ENCODE results near the gene CACUL1.

Gene CACUL1

GRCh38 chr10:118735294-118735693 lies 19.5 kb downstream of the CACUL1 start:
- TF ChIP-seq CTCF (IDR thresholded peaks at IDR 0.05; ENCODE audit: unreplicated experiment in 3 of 3), result no peak
- H3K9me3 Mint-ChIP-seq, result no peaks in the 10 kb centered on the region

GRCh38 chr10:118734475-118734874 lies 20.3 kb downstream of the CACUL1 start:
- Mint-ChIP-seq H3K9me3 (no peaks in the 10 kb centered on the region), H3K27me3 (ENCODE audit: low read depth) (no peaks in the 10 kb centered on the region), H3K27ac (no peak overlapping the region), H3K4me3 (no peak overlapping the region), H3K36me3 (ENCODE audit: low read depth) (peaks cover 7% of the 10 kb centered on the region), H3K4me1 (peaks cover 81% of the 10 kb centered on the region)
- TF ChIP-seq CTCF (IDR thresholded peaks at IDR 0.05; ENCODE audit: unreplicated experiment in 3 of 3), result no peak

More at GRCh38 chr10:118735294-118735693, 19.5 kb downstream of the CACUL1 start:
- H3K4me3 Mint-ChIP-seq, result no peak overlapping the region
- H3K27me3 Mint-ChIP-seq (ENCODE audit: low read depth), result no peaks in the 10 kb centered on the region
- peaks cover 76% of the 10 kb centered on the region for H3K4me1 Mint-ChIP-seq
- peaks cover 7% of the 10 kb centered on the region for H3K36me3 Mint-ChIP-seq (ENCODE audit: low read depth)
- no peak overlapping the region for H3K27ac Mint-ChIP-seq

GRCh38 chr10:118732245-118733165 lies 22.3 kb downstream of the CACUL1 start:
- Mint-ChIP-seq H3K4me3 (no peak overlapping the region), H3K4me1 (peaks cover 69% of the 10 kb centered on the region), H3K27me3 (ENCODE audit: low read depth) (no peaks in the 10 kb centered on the region), H3K27ac (no peak overlapping the region), H3K36me3 (ENCODE audit: low read depth) (no peaks in the 10 kb centered on the region), H3K9me3 (no peaks in the 10 kb centered on the region)
- TF ChIP-seq CTCF (IDR thresholded peaks at IDR 0.05; ENCODE audit: unreplicated experiment in 3 of 3), result no peak

- no peaks in the 10 kb centered on the region for H3K27me3 Mint-ChIP-seq (ENCODE audit: low read depth)
These were observed 23.9 kb downstream of the CACUL1 start for GRCh38 chr10:118730756-118731456.

GRCh38 chr10:118729641-118730258 lies 25.0 kb downstream of the CACUL1 start:
- TF ChIP-seq CTCF (IDR thresholded peaks at IDR 0.05; ENCODE audit: unreplicated experiment in 3 of 3), result no peak
- H3K4me3 Mint-ChIP-seq, result no peak overlapping the region
- no peaks in the 10 kb centered on the region for H3K27me3 Mint-ChIP-seq (ENCODE audit: low read depth)
- peaks cover 7% of the 10 kb centered on the region for H3K36me3 Mint-ChIP-seq (ENCODE audit: low read depth)
- H3K9me3 Mint-ChIP-seq, result no peaks in the 10 kb centered on the region
- H3K4me1 Mint-ChIP-seq, result peaks cover 65% of the 10 kb centered on the region
- H3K27ac Mint-ChIP-seq, result peak overlapping the region in 1 of 3 experiments; percentile 50

More at GRCh38 chr10:118730756-118731456, 23.9 kb downstream of the CACUL1 start:
- no peak for TF ChIP-seq CTCF (IDR thresholded peaks at IDR 0.05; ENCODE audit: unreplicated experiment in 3 of 3)
- Mint-ChIP-seq H3K4me3 (no peak overlapping the region), H3K4me1 (peaks cover 66% of the 10 kb centered on the region), H3K27ac (peak overlapping the region; percentile 5 to 58 (median 14)), H3K9me3 (no peaks in the 10 kb centered on the region), H3K36me3 (ENCODE audit: low read depth) (peaks cover 5% of the 10 kb centered on the region)
